NCI-H82 treated with DMSO at 0.1 percent for 48 hours (cell line): ENCODE data around the gene SACM1L.

Experiments
- DNase-seq: peaks from one replicate; lab custom pipeline; 2025; ENCODE audit not compliant: unreplicated experiment; lab: John Stamatoyannopoulos, UW

SACM1L gene

DNA sequence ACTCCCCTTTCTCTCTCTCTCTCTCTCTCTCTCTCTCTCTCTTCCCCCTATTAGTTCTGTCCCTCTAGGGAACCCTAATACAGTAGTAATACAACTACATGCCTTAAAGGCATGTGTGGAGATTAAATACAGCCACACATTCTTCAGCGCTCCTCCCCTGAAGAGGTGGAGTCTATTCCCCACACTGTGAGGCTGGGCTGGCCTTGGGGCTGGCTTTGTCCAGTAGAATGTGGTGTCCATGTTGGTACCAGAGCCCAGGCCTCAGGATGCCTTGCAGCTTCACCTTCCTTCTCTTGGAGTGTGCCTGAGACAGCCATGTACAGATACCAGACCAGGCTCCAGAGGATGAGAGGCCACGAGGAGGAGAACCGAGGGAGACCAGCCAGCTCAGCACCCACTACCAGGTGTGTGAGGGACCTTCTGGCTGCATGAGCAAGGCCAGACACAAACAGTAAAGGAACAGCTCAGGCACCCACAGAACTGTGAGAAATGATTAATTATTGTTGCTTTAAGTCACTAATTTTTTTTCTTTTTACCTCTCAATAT is 96.5 kb downstream of the SACM1L start:
- DNase-seq: no peak

DNA sequence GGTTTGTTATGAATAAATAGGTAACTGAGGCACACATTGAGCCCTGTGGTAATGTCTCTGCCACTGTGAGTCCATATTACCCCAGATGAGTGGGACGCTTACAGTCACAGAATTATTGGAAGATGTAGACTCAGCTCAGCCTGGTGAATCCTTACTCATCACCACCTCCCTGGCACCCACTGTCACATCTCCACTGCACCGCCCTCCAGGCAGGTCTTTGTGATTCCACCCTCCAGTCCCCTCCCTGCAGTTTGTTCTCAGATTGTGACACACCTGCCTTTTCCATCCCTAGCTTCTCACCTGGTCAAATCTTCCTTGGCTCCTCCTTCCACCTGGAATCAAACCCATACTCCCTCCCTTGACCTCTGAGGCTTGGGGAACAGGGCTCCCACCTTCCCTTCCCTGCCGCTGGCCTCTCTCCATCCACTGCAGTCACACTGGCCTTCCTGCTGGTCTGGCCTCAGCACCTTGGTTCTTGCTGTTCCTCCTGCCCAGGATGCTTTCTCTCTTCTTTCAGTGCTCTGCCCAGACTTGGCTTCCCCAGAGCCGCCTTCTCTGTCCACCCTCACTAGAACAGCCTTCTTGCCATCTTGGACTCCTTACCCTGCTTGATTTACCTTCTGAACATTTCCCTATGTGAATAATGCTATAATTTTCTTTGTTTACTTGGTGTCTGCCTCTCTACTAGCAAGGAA is 97.8 kb downstream of the SACM1L start:
- no peak for DNase-seq

DNA sequence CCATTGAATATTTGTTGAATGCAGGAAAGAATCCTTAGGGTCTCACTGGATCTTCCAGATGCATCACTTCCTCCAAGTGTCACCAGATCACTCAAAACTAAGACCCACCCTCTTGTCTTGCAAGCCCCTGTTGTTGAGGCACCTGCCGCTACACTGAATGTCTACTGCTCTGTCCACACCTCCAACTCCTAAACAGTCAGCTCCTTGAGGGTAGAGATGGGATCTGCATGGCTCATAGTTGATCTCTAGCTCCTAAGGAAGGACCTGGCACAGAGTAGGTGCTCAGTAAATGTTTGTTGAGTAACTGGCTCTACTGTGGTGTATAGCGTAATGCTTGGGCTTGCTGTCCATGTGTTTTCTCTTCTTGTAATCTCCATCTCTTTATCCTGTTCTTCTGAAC is 98.4 kb downstream of the SACM1L start:
- no peak for DNase-seq

DNA sequence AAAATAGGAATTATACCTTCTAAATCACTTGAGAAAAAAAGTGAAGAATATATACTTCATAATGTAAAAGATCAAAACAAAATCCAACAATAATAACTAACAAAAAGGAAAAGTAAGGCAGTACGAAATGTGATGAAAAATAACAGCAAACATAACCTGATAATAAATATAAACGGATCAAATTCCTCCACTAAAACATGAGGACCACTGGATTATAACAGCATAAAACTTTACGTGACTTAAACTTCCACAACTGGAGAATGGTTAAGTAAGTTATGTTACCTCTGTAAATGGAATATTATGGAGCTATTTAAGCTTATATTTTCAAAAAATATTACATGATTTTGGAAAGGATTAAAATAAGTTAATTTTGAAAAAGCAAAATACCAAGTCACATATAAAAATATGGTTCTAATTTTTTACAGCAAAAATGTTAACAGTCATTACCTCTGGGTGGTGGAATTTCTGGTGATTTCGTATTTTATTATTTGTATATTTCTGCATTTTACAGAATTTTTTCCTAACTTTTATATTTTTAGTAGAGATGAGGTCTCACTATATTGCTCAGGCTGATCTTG is 100.1 kb downstream of the SACM1L start:
- DNase-seq: no peak

DNA sequence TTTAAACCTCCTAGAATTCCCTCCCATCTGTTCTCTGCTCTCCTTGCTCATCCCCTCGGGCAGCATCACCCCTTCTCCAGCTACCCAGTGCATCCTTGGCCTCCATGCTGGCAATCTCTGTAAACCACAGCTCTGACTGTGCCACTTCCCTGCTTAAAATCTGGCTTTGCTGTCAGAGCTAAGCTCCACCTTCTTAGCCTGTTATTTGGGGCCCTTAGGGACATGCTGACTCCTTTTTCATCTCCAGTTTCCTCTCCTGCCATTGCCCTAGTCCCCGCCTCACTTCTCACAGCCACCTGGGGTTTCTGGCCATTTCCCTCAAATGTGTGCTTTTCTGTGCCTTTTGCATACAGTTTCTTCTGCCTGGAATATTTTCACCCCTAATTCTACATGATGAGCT is 101.4 kb downstream of the SACM1L start:
- no peak for DNase-seq

DNA sequence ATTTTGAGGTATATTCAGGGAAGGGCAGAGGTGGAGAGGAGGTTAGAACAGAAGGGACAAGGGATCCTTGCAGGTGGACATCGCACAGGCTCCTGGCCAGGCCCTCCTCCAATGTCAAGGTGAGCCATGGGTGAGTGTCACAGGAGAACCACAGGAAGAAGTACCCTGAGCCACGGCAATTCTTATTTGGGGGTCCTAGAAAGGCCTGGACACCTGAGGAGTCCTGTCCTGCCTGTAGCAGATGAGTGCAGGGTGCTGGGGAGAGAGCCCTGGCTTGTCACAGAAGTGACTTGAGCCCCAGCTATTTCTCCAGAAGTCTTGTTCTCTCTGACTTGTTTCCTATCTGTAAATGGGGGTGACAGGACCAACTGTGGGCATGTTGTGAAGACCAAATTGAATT is 102.8 kb downstream of the SACM1L start:
- DNase-seq: no peak

DNA sequence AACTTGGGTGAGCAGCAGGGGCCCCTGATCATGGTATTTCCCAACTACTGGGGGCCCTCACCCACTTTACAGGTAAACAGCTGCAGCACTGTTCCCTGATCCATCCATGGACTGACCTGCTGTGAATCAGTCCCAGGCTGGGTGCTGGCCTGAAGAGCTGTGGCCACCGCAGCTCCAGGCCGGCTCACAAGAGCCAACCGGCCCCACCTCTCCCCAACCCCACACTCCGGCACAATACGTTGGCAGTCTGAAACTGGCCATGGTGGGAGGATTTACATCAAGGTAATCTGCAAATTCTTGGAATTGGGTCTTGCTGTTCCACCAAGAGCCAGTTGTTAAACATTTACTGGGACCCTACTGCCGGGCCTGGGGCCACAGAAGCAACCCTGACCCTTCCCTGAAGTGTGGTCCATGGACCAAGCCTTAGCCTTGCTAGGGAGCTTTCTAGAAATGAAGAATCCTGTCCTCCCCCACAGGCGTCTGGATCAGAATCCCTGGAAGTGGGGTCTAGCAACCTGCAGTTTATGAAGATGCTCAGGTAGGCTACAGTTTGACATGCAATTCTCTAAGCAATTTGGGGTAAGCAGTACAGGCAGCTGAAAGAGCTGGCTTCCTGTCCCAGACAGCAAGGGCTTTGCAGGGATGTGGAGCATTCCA is 103.4 kb downstream of the SACM1L start:
- DNase-seq: no peak

DNA sequence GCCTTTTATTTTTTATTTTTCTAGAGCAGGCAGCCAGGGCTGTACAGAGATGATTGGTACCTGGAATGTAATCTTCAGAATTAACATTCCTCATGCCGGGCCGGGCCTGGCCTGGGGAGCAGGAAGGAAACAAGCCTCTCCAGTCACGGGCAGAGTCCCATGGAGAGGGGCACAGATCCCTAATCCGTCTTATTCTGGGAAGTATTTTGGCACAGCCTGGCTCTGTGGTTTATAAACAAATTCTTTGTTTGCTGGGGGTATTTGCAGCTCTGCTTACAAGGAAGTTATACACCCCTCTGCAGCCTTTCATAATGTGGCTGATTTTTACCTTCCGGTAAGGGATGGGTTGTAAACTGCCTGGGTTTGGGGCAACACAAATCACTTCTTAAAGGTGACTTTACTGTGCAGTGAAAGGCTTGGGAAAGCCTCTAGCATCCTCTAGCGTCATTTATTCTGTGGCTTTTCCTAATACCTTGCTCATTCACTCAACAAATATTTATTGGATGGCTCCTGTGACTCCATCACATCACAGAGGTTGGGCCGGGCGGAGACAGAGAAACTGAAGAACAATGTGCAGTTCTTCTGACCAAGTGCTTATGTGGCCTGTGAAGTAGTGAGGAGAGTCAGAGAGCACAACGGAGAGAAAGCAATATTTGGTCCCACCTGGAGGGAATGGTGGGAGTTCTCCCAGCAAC is 104.4 kb downstream of the SACM1L start:
- no peak for DNase-seq

DNA sequence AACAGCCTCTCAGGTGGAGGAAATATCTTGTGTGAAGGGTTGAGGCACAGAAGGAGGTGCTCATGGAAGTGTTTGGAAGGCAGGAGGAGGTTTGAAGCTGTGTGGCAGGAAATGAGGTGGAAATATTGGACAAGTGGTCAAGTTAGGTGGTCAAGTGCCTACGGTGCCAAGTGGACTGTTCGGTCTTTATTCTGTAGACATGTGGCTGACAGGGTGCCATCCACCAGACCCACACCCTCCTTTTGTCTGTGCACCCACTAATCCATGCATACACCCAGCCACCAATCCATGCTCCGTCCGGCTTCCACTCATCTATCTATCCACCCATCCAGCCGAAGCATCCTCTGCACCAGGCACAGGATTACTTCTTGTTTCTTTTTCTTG is 105.0 kb downstream of the SACM1L start:
- DNase-seq: no peak

DNA sequence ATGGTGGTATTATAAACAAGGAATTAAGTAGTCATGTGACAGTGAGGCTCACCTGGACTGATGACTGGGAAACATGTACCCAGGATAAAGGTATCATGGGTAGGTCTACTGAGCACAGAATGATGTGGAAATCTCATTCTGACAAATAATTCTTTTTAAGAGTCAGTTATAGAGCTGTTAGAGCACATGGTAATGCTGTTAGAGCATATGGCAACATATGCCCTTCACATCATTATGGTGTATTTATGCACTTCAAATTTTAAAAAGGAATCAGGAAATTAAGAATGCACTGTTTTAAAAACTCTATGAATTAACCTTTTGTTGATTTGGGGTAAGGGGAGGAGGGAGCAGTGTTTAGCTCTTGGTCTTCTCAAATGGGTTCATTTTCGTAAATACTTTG is 105.5 kb downstream of the SACM1L start:
- DNase-seq: no peak
